Liver (tissue), 9 donors: Measurements from ENCODE around the gene EN2. TPM values are rescaled to one million over a fixed set of nuclear protein-coding genes. Genes with fewer than 3 reads are reported as not detected.

ENCODE experiments used
- DNase-seq: peaks from one replicate; pipeline ENCODE4 v3.0.0-alpha.2; 2017; ENCODE audit warnings: low spot score
- H3K27ac ChIP-seq, 2 donors: one replicate each; pipeline ENCODE4 v1.7.0; 2013; ENCODE audit warnings: inconsistent platforms in 2 of 2, low read length in 2 of 2, control low read depth in 1 of 2, low read depth in 1 of 2, mild to moderate bottlenecking in 1 of 2
- H3K27me3 ChIP-seq, 4 donors: one replicate each; pipeline versions ENCODE4 v1.6.1 to v1.7.0; 2013; ENCODE audit warnings: low read length in 3 of 4, inconsistent platforms in 1 of 4, mild to moderate bottlenecking in 1 of 4, moderate library complexity in 1 of 4; ENCODE audit not compliant: control insufficient read depth in 4 of 4, insufficient read depth in 4 of 4
- H3K36me3 ChIP-seq, 4 donors: one replicate each; pipeline versions ENCODE4 v1.6.1 to v1.7.0; 2013; ENCODE audit warnings: low read length in 3 of 4, mild to moderate bottlenecking in 3 of 4, low read depth in 1 of 4, moderate library complexity in 1 of 4; ENCODE audit not compliant: control insufficient read depth in 4 of 4, insufficient read depth in 3 of 4
- H3K4me1 ChIP-seq, 4 donors: one replicate each; pipeline versions ENCODE4 v1.6.1 to v1.7.0; 2013; ENCODE audit warnings: low read length in 3 of 4, mild to moderate bottlenecking in 3 of 4, moderate library complexity in 1 of 4; ENCODE audit not compliant: control insufficient read depth in 4 of 4, insufficient read depth in 4 of 4
- H3K4me3 ChIP-seq, 3 donors: one replicate each; pipeline versions ENCODE4 v1.6.1 to v1.7.0; 2013; ENCODE audit warnings: low read length in 3 of 3, control low read depth in 1 of 3, low read depth in 1 of 3, mild to moderate bottlenecking in 1 of 3
- H3K9ac ChIP-seq, 2 donors: one replicate each; pipeline ENCODE4 v1.7.0; 2013; ENCODE audit warnings: low read length in 2 of 2, mild to moderate bottlenecking in 2 of 2, moderate library complexity in 2 of 2, control low read depth in 1 of 2, low read depth in 1 of 2
- H3K9me3 ChIP-seq, 4 donors: one replicate each; pipeline versions ENCODE4 v1.6.1 to v1.7.0; 2013; ENCODE audit warnings: low read length in 3 of 4; ENCODE audit not compliant: control insufficient read depth in 4 of 4
- ATF3 ChIP-seq: IDR thresholded peaks from 2 replicates; pipeline ENCODE4 v1.6.1; 2016; ENCODE audit warnings: antibody characterized with exemption
- EGR1 ChIP-seq, 2 donors: IDR thresholded peaks; 2 replicates each; pipeline ENCODE4 v1.6.1; 2016 to 2018; ENCODE audit warnings: antibody characterized with exemption in 2 of 2, low read depth in 2 of 2
- FOXA1 ChIP-seq: IDR thresholded peaks from 2 replicates; pipeline ENCODE4 v1.6.1; 2016; ENCODE audit warnings: antibody characterized with exemption
- FOXA2 ChIP-seq: IDR thresholded peaks from 2 replicates; pipeline ENCODE4 v1.6.1; 2016; ENCODE audit warnings: antibody characterized with exemption
- GABPA ChIP-seq, 2 donors: IDR thresholded peaks in 1 of 2; conservative IDR thresholded peaks in 1 of 2; 2 replicates each; pipeline ENCODE4 v1.6.1; 2016; ENCODE audit warnings: antibody characterized with exemption in 2 of 2, mild to moderate bottlenecking in 1 of 2, moderate library complexity in 1 of 2
- HNF4G ChIP-seq: IDR thresholded peaks from 2 replicates; pipeline ENCODE4 v1.6.1; 2016; ENCODE audit warnings: antibody characterized with exemption
- JUND ChIP-seq, 2 donors: IDR thresholded peaks; 2 replicates each; pipeline ENCODE4 v1.6.1; 2016; ENCODE audit warnings: antibody characterized with exemption in 2 of 2
- MAX ChIP-seq: IDR thresholded peaks from 2 replicates; pipeline ENCODE4 v1.6.1; 2016; ENCODE audit warnings: antibody characterized with exemption
- NR2F2 ChIP-seq: IDR thresholded peaks from 2 replicates; pipeline ENCODE4 v1.6.1; 2016; ENCODE audit warnings: antibody characterized with exemption
- RAD21 ChIP-seq, 2 donors: IDR thresholded peaks; 2 replicates each; pipeline ENCODE4 v1.6.1; 2016; ENCODE audit warnings: antibody characterized with exemption in 2 of 2, mild to moderate bottlenecking in 2 of 2
- RXRA ChIP-seq, 2 donors: IDR thresholded peaks; 2 replicates each; pipeline ENCODE4 v1.6.1; 2017 to 2018; ENCODE audit warnings: antibody characterized with exemption in 2 of 2, mild to moderate bottlenecking in 1 of 2
- SP1 ChIP-seq: IDR thresholded peaks from 2 replicates; pipeline ENCODE4 v1.6.1; 2018; ENCODE audit warnings: antibody characterized with exemption, mild to moderate bottlenecking
- TAF1 ChIP-seq: conservative IDR thresholded peaks from 2 replicates; pipeline ENCODE4 v1.6.1; 2016; ENCODE audit warnings: antibody characterized with exemption, mild to moderate bottlenecking
- YY1 ChIP-seq: IDR thresholded peaks from 2 replicates; pipeline ENCODE4 v1.6.1; 2016; ENCODE audit warnings: antibody characterized with exemption, mild to moderate bottlenecking
- ZBTB33 ChIP-seq: IDR thresholded peaks from 2 replicates; pipeline ENCODE4 v1.6.1; 2016; ENCODE audit warnings: antibody characterized with exemption
- WGBS: extraction: QIAGEN DNeasy Blood & Tissue Kit; methylation state at CpG from one replicate; pipeline ENCODE4 v1.1.7; 2013; 5-methylcytosine and 5-hydroxymethylcytosine counted together
- polyA plus RNA-seq, 2 donors: library from polyadenylated mRNA; stranded (reverse) in 1 of 2; unstranded in 1 of 2; fragments of 200-250 nt in 1 of 2; fragments of >200 nt in 1 of 2; fragmentation: Nextera tagmentation in 1 of 2; extraction: Ambion mirVana in 1 of 2; gene quantifications; one replicate each; pipeline versions ENCODE4 v1.2.1 to v1.2.3, GENCODE V29; 2013 to 2015
- total RNA-seq, 2 donors: library from RNA; depleted of rRNA; stranded (reverse); fragments of >200 nt; gene quantifications; one replicate each; pipeline ENCODE4 v1.2.3, GENCODE V29; 2014
- TF ChIP-seq, protein P1 (sequence below): fragments of 150-350 bp; IDR thresholded peaks from 2 replicates; pipeline ENCODE4 v1.5.1; 2017; ENCODE audit warnings: improper control_type of control experiment, low read depth, low read length; ENCODE audit not compliant: missing input control
- donor health status: healthy.
- donor health status: healthy.
- donor health status: healthy.
- donor health status: healthy.
- donor health status: healthy.

EN2 gene
- total and polyA plus RNA-seq, 4 donors = under 0.01 TPM; not detected in 3

DNA sequence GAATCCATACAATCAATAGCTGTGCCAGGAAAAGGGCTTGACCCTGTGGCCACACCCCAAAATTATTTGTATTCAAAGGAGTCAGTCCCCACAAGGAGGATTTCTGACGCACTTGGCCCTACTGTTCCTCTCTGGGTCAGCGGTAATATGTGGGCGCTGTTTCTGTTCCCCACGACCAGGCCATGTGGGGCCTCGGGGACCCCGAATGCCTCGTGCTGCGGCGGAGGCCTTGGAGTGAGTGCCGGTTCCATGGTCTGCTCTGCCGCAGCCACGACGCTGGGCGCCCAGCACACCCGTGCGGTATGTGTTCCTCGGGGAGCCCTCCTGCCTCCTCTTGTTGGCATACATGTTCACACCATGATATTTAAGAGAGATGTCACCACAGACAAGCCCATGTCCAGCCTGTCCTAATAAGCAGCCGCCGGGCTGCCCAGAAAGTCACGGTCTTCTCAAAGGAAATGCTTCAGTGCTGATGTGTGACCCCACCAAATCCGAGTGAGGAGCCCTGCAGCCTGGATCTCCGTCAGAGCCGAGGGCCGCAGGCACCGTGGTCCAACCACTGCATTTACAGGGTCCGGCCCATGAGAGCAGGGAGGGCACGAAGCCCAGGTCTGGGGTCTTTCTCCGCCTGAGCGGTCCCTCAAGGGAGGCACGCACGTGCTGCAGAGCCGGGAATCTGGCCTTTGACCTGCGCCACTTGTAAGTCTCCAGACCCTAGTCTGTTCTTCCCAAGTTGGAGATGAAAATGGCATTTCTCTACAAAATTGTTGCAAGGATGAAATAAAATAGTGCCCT is 36.0 kb downstream of the EN2 start (continued):
- TF ChIP-seq, protein P1, sequence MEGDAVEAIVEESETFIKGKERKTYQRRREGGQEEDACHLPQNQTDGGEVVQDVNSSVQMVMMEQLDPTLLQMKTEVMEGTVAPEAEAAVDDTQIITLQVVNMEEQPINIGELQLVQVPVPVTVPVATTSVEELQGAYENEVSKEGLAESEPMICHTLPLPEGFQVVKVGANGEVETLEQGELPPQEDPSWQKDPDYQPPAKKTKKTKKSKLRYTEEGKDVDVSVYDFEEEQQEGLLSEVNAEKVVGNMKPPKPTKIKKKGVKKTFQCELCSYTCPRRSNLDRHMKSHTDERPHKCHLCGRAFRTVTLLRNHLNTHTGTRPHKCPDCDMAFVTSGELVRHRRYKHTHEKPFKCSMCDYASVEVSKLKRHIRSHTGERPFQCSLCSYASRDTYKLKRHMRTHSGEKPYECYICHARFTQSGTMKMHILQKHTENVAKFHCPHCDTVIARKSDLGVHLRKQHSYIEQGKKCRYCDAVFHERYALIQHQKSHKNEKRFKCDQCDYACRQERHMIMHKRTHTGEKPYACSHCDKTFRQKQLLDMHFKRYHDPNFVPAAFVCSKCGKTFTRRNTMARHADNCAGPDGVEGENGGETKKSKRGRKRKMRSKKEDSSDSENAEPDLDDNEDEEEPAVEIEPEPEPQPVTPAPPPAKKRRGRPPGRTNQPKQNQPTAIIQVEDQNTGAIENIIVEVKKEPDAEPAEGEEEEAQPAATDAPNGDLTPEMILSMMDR = no peak
- TF ChIP-seq ATF3 (no peak), NR2F2 (no peak), GABPA (IDR thresholded peaks at IDR 0.05 in 1 of 2, conservative IDR thresholded peaks at IDR 0.05 in 1 of 2) (no peak)

DNA sequence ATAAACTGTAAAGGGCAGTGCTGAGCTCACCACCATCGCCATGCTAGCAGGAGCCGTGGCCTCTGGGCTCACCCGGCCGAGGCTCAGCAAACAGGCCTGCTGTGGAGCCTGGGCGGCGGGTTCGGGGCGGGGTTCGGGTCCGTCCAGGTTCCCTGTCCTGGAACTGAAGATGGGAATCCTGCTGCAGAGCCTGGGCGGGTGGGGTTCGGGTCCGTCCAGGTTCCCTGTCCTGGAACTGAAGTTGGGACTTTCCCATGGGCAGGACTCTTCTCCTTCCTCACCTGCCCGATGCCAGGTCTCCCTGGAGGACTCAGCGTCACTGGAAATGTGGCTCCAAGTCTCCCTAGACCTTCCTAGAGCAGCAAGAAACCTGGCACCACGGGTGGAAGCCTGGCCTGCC is 36.6 kb downstream of the EN2 start:
- DNase-seq = no peak
- Histone ChIP-seq H3K9ac (no peak overlapping the region), H3K9me3 (no peaks in the 10 kb centered on the region), H3K27ac (no peak overlapping the region), H3K4me1 (peaks cover 0 to 2% (median 0%) of the 10 kb centered on the region in 4 donors), H3K27me3 (peaks cover 0 to 24% (median 7%) of the 10 kb centered on the region in 4 donors), H3K36me3 (no peaks in the 10 kb centered on the region), H3K4me3 (no peak overlapping the region)
- TF ChIP-seq MAX = no peak
- no peak for TF ChIP-seq SP1
- 89% methylated on average over 16 of the region's 16 CpGs for WGBS

GRCh38 chr7:155495440-155496248 is 37.7 kb downstream of the EN2 start:
- no peaks in the 10 kb centered on the region for H3K9me3 ChIP-seq
- H3K9ac ChIP-seq = no peak overlapping the region
- H3K4me3 ChIP-seq = no peak overlapping the region
- 89% methylated on average over 13 of the region's 13 CpGs for WGBS
- peaks cover 0 to 2% (median 0%) of the 10 kb centered on the region in 4 donors for H3K4me1 ChIP-seq
- peaks cover 0 to 16% (median 10%) of the 10 kb centered on the region in 4 donors for H3K27me3 ChIP-seq
- DNase-seq = no peak
- no peaks in the 10 kb centered on the region for H3K36me3 ChIP-seq
- H3K27ac ChIP-seq = no peak overlapping the region
- TF ChIP-seq TAF1 (no peak), YY1 (no peak), ZBTB33 (no peak), MAX (no peak), RXRA (IDR thresholded peaks at IDR 0.05) (no peak), HNF4G (no peak), SP1 (no peak), RAD21 (IDR thresholded peaks at IDR 0.05) (no peak), JUND (IDR thresholded peaks at IDR 0.05) (no peak), EGR1 (IDR thresholded peaks at IDR 0.05; ENCODE audit: low read depth in 2 of 2) (no peak), GABPA (IDR thresholded peaks at IDR 0.05 in 1 of 2, conservative IDR thresholded peaks at IDR 0.05 in 1 of 2) (no peak), ATF3 (no peak), NR2F2 (no peak), FOXA1 (no peak), FOXA2 (no peak)
- TF ChIP-seq, protein P1 = no peak
